PC-9 (cell line): ENCODE data around the gene TNIK. TPM values are rescaled to one million over a fixed set of nuclear protein-coding genes. Genes with fewer than 3 reads are reported as not detected.

ENCODE experiments used
- Bru-seq: library from RNA; stranded (reverse); fragments of 400-500 nt; gene quantifications from one replicate; lab custom pipeline; 2021; lab: Mats Ljungman, UMichigan
- BruChase-seq, 2 experiments: library from RNA; stranded (reverse); fragments of 400-500 nt; gene quantifications; one replicate each; lab custom pipeline; 2021; lab: Mats Ljungman, UMichigan
- BruUV-seq: library from RNA; stranded (reverse); fragments of 400-500 nt; replicated peaks from 2 replicates; lab custom pipeline; 2021; lab: Mats Ljungman, UMichigan
- CTCF ChIA-PET: fragments of 300-600 bp; sonication (Branson Sonifier 250); formaldehyde crosslinking; loops from one replicate; lab custom pipeline; 2022; ENCODE audit warnings: antibody characterized with exemption; lab: Charles Lee
- POLR2A ChIA-PET: fragments of 300-600 bp; sonication (Branson Sonifier 250); formaldehyde crosslinking; loops from one replicate; lab custom pipeline; 2022; ENCODE audit warnings: antibody characterized with exemption; ENCODE audit not compliant: unreplicated experiment; lab: Charles Lee
- DNase-seq, 2 experiments: peaks; one replicate each; pipeline versions ENCODE4 v3.0.0 to v3.0.0-alpha.2; 2015 to 2022; ENCODE audit warnings: mixed read lengths in 1 of 2
- H2AFZ ChIP-seq: fragments of 200-600 bp; sonication (generic); 2 replicates; pipeline ENCODE4 v1.8.1; 2017; ENCODE audit warnings: antibody characterized with exemption
- H3F3A ChIP-seq: fragments of 200-600 bp; sonication (generic); 2 replicates; pipeline ENCODE4 v1.8.1; 2017; ENCODE audit warnings: antibody characterized with exemption, mild to moderate bottlenecking, low read depth; ENCODE audit not compliant: insufficient read depth
- H3K27ac ChIP-seq: fragments of 200-600 bp; sonication (generic); 2 replicates; pipeline ENCODE4 v1.6.1; 2016; ENCODE audit warnings: mixed run types
- H3K27me3 ChIP-seq: fragments of 200-600 bp; sonication (generic); 2 replicates; pipeline ENCODE4 v1.6.1; 2016; ENCODE audit warnings: low read depth, mixed run types; ENCODE audit not compliant: insufficient read depth
- H3K36me3 ChIP-seq: fragments of 200-600 bp; sonication (generic); 2 replicates; pipeline ENCODE4 v1.6.1; 2016; ENCODE audit warnings: low read depth, mixed run types
- H3K4me1 ChIP-seq: fragments of 200-600 bp; sonication (generic); replicated peaks from 2 replicates; pipeline ENCODE4 v1.6.1; 2016; ENCODE audit warnings: mixed run types; ENCODE audit not compliant: insufficient read depth
- H3K4me2 ChIP-seq: fragments of 200-600 bp; sonication (generic); 2 replicates; pipeline ENCODE4 v1.6.1; 2017; ENCODE audit warnings: mixed run types
- H3K4me3 ChIP-seq: fragments of 200-600 bp; sonication (generic); 2 replicates; pipeline ENCODE4 v1.6.1; 2016; ENCODE audit warnings: mixed run types
- H3K79me2 ChIP-seq: fragments of 200-600 bp; sonication (generic); 2 replicates; pipeline ENCODE4 v1.6.1; 2017; ENCODE audit warnings: low read depth, mixed run types
- H3K9me2 ChIP-seq: fragments of 200-600 bp; sonication (generic); 2 replicates; pipeline ENCODE4 v1.8.1; 2017; ENCODE audit warnings: mild to moderate bottlenecking; ENCODE audit not compliant: insufficient read depth
- H3K9me3 ChIP-seq: fragments of 200-600 bp; sonication (generic); 2 replicates; pipeline ENCODE4 v1.8.1; 2016; ENCODE audit warnings: low read depth; ENCODE audit not compliant: insufficient read depth
- H4K20me1 ChIP-seq: fragments of 200-600 bp; sonication (generic); 2 replicates; pipeline ENCODE4 v1.8.1; 2017; ENCODE audit not compliant: insufficient read depth
- EZH2 ChIP-seq: fragments of 200-600 bp; sonication (generic); IDR thresholded peaks from 2 replicates; pipeline ENCODE4 v1.8.0; 2017; ENCODE audit warnings: antibody characterized with exemption, low read depth
- intact Hi-C: fragments of 100-400 bp; cut with micrococcal nuclease; formaldehyde crosslinking; loops from one replicate; pipeline ENCODE4 v1.10.0; 2022; ENCODE audit not compliant: unreplicated experiment
- long read RNA-seq: library from polyadenylated mRNA; stranded (forward); transcript quantifications from one replicate; pipeline ENCODE4 v2.0.0, GENCODE V29; 2022
- total RNA-seq: library from RNA; stranded (reverse); gene quantifications from 2 replicates; pipeline ENCODE4 v1.2.3, GENCODE V29; 2021
- TF ChIP-seq, protein P1 (sequence below): fragments of 200-600 bp; sonication (generic); conservative IDR thresholded peaks from 2 replicates; pipeline ENCODE4 v1.6.1; 2017; ENCODE audit warnings: mixed run types, antibody characterized with exemption, mild to moderate bottlenecking, moderate library complexity

Gene TNIK
- total RNA-seq (28.8 and 30.7 TPM in 2 replicates), Bru-seq, nascent RNA (percentile 78 among the genes with signal in this experiment), BruChase-seq, experiment 1, labeled RNA remaining after a 2-hour chase (percentile 64 among the genes with signal in this experiment), BruChase-seq, experiment 2, labeled RNA remaining after a 6-hour chase (percentile 57 among the genes with signal in this experiment)
- long read RNA-seq, partial matches to known transcripts = 2 of 6 reads
- long read RNA-seq, other reads (novel, unspliced or antisense) = 4 of 6 reads

DNA sequence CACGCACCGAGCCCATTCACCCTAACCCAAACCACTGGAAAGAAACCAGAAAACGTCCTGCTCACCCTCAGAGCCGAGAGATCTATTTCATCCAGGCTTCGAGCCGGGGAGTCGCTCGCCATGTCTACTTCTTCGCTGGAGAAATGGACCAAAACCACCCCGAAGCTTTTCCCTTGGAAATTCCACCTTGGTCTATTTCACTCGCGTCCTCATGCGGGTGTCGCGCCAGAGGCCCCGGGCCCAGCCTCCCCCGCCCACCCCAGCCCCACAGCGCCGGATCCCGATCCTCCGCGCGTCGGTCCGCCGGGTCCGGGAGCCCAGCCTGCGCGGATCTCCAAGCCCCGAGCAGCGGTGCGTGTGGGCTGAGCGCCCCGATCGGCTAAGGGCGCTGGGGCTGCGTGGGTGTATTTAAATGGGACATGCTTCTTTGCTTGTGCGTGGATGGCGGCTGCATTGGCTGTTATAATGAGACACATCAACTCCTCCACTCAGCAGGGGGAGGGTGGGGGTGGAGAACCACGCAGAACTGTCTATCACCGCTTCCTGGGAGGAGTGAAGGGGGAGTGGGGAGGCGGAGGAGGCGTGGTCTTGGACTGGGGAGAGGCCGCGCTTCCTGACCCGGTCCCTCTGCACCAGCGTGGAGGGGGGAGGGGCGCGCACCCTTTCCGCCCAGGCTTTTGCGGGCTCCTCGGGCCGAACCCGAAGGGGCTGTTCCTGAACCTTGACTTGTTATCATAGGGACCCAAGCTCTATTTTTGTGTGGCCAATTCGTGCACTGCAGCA is at the start of gene TNIK:
TNIK (minus strand) TSS at position 464 of the 783 bp plus-strand sequence; CDS start at position 122, 342 bp downstream.
- H2AFZ ChIP-seq = peak within 1 kb of the TSS; percentile 90
- H3K9me3 ChIP-seq = no peaks in the 10 kb centered on the region
- ChIA-PET CTCF (interaction anchor here (0.6 to 0.7 kb wide), 4 partner anchors 31 to 1238 kb away, joined by 3 to 18 read pairs (median 4); partner anchors contain the start of gene PRKCI), POLR2A (interaction anchor here (0.6 to 0.7 kb wide), 3 partner anchors 13 to 771 kb away, joined by 4 to 8 read pairs (median 5); no protein-coding TSS in a partner anchor)
- DNase-seq = peak; percentile 87 to 94
- intact Hi-C loops = loop anchor here (1.0 to 10.0 kb wide), 8 partner anchors 107 to 1292 kb away; partner anchors contain the start of gene ECT2
- H3K4me3 ChIP-seq = peak within 1 kb of the TSS; percentile 69
- no TSS peak for BruUV-seq
- TF ChIP-seq, protein P1, sequence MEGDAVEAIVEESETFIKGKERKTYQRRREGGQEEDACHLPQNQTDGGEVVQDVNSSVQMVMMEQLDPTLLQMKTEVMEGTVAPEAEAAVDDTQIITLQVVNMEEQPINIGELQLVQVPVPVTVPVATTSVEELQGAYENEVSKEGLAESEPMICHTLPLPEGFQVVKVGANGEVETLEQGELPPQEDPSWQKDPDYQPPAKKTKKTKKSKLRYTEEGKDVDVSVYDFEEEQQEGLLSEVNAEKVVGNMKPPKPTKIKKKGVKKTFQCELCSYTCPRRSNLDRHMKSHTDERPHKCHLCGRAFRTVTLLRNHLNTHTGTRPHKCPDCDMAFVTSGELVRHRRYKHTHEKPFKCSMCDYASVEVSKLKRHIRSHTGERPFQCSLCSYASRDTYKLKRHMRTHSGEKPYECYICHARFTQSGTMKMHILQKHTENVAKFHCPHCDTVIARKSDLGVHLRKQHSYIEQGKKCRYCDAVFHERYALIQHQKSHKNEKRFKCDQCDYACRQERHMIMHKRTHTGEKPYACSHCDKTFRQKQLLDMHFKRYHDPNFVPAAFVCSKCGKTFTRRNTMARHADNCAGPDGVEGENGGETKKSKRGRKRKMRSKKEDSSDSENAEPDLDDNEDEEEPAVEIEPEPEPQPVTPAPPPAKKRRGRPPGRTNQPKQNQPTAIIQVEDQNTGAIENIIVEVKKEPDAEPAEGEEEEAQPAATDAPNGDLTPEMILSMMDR = peak; percentile 38; the same call in 1 of the 2 replicates
- no peak for TF ChIP-seq EZH2
- H3K36me3 ChIP-seq = no peaks in the 10 kb centered on the region; the same call in 1 of the 2 replicates
- H3K4me2 ChIP-seq = peak within 1 kb of the TSS; percentile 82
- peaks cover 46% of the 10 kb centered on the region for H3K4me1 ChIP-seq
- no peaks in the 10 kb centered on the region for H3K27me3 ChIP-seq
- H3K9me2 ChIP-seq = no peaks in the 10 kb centered on the region
- peaks cover 63% of the 10 kb centered on the region for H3K79me2 ChIP-seq
- peaks cover 23% of the 10 kb centered on the region; the same call in 1 of the 2 replicates for H3F3A ChIP-seq
- H4K20me1 ChIP-seq = no peaks in the 10 kb centered on the region
- peak within 1 kb of the TSS; percentile 50 for H3K27ac ChIP-seq

DNA sequence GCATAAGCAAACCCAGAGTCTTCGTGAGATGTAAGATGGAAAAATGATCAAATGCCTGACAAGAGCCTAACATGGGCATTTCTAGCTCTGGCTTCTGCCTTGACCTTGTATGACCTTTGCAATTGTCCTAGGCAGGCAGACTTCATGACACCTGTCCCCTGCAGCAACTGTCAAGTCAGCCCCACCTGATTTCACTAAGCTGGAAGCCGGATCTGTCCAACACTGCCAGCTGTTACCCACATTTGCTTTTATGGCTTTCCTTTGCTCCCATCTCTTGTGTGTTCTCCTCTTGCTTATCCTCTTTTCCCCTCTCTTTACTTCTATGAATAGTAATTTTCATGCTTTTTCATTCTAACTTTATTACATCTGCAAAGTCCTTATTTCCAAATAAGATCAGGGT is 48.5 kb upstream of the TNIK start:
- TF ChIP-seq EZH2 = no peak
- TF ChIP-seq, protein P1 = no peak
- POLR2A ChIA-PET = no interaction called here
- no TSS peak for BruUV-seq
- H3K9me2 ChIP-seq = no peaks in the 10 kb centered on the region
- no peak overlapping the region for H3K4me3 ChIP-seq
- no peaks in the 10 kb centered on the region for H3K27me3 ChIP-seq
- no peaks in the 10 kb centered on the region for H3K36me3 ChIP-seq
- H3F3A ChIP-seq = no peaks in the 10 kb centered on the region
- H3K9me3 ChIP-seq = peaks cover 5% of the 10 kb centered on the region; the same call in 1 of the 2 replicates
- H3K4me1 ChIP-seq = no peaks in the 10 kb centered on the region
- intact Hi-C loops = no loop called here
- H4K20me1 ChIP-seq = no peaks in the 10 kb centered on the region
- CTCF ChIA-PET = no interaction called here
- H3K4me2 ChIP-seq = no peak overlapping the region
- H3K27ac ChIP-seq = no peak overlapping the region
- DNase-seq = no peak
- no peak overlapping the region for H2AFZ ChIP-seq
- no peaks in the 10 kb centered on the region for H3K79me2 ChIP-seq

DNA sequence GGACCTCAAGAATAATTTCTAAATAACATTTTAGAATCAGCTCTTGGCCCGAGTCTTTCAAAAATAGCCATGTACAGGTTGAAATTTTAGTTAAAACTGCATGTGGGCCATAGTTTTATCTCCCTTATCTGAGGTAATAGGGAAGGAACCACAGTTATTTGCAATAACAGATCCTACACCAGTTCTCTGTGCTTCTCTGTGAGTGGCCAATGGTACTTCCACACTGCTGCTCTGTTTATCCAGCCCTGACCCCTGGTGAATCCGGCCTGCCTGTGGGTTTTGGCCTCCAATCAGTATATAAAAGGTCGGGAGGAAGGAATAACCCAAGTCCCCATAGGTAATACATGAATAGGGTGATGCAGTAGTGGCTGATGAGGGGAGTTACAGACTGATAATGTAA is 48.0 kb upstream of the TNIK start:
- Histone ChIP-seq H3K36me3 (no peaks in the 10 kb centered on the region), H2AFZ (no peak overlapping the region), H4K20me1 (no peaks in the 10 kb centered on the region), H3K27me3 (no peaks in the 10 kb centered on the region), H3K4me1 (no peaks in the 10 kb centered on the region), H3K4me3 (no peak overlapping the region), H3K9me2 (no peaks in the 10 kb centered on the region), H3K4me2 (no peak overlapping the region), H3F3A (no peaks in the 10 kb centered on the region), H3K27ac (no peak overlapping the region), H3K79me2 (no peaks in the 10 kb centered on the region), H3K9me3 (peaks cover 5% of the 10 kb centered on the region; the same call in 1 of the 2 replicates)
- CTCF ChIA-PET = no interaction called here
- no TSS peak for BruUV-seq
- intact Hi-C loops = no loop called here
- DNase-seq = no peak
- TF ChIP-seq, protein P1 = no peak
- TF ChIP-seq EZH2 = no peak
- POLR2A ChIA-PET = no interaction called here
